Prostate gland (tissue), 2 donors: ENCODE data around the gene NCAPG2. TPM values are rescaled to one million over a fixed set of nuclear protein-coding genes. Genes with fewer than 3 reads are reported as not detected.

Experiments
- microRNA-seq: library from miRNA; unstranded; fragments of <30 nt; microRNA quantifications from one replicate; pipeline ENCODE4, GENCODE V29; 2016
- small RNA-seq, 2 donors: library from RNA; depleted of rRNA; stranded (forward); fragments of <200 nt; gene quantifications; one replicate each; pipeline ENCODE3, GENCODE V24; 2016
- total RNA-seq, 2 donors: library from RNA; depleted of rRNA; stranded (reverse); fragments of >200 nt; gene quantifications; one replicate each; pipeline ENCODE4 v1.1.0, GENCODE V29; 2016

NCAPG2 gene
- total RNA-seq, 2 donors from 2014 or later = 7.9 to 11.9 TPM

Small RNAs within 50 kb of the gene (microRNA-seq; reads per million reads assigned to microRNA genes)
- 0.50 reads per million for gene MIR5707

Small RNAs within 50 kb of the gene (small RNA-seq; reads per million reads assigned to genes)
- gene MIR5707 = 0 reads per million in 2 donors
- gene THAP5P1 = 0 reads per million in 2 donors

Other genes starting within 250 kb of the NCAPG2 start
- gene PTPRN2, start 117.0 kb downstream of the NCAPG2 start, total RNA-seq = 10 to 100 TPM; 26.1 to 55.5 TPM
- gene ESYT2, start 124.7 kb upstream of the NCAPG2 start, total RNA-seq = 10 to 100 TPM; 60.8 to 75.1 TPM
- 10 to 100 TPM; 14.3 to 35.0 TPM for gene DYNC2I1, start 151.8 kb upstream of the NCAPG2 start, total RNA-seq